ENCODE results near the gene ENAH. TPM values are rescaled to one million over a fixed set of nuclear protein-coding genes. Genes with fewer than 3 reads are reported as not detected.
A peak's percentile ranks its signal among the peaks of the same experiment; 100 is the strongest.

Gene ENAH
- total and polyA plus RNA-seq, 9 of the 15 experiments (the other 6 are each of a cell fraction or from before 2014, with no cell fraction given): 0.03 to 1.2 (median 0.15) TPM

- Histone ChIP-seq H3K79me2 (ENCODE audit: control insufficient read depth, insufficient read depth, low read length) (no peaks in the 10 kb centered on the region), H3K9ac (ENCODE audit: insufficient read depth in 1 of 2, low read depth in 2 of 2, low read length in 2 of 2) (no peak overlapping the region), H4K20me1 (replicated peaks; ENCODE audit: control insufficient read depth, insufficient read depth, low read length) (peaks cover 4% of the 10 kb centered on the region; the same call in 1 of the 2 replicates), H3K27ac (ENCODE audit: extremely low read depth, low read depth, low read length) (no peak overlapping the region), H3K27me3 (ENCODE audit: control insufficient read depth in 2 of 2, insufficient read depth in 2 of 2, low read length in 2 of 2) (peaks cover 3 to 7% of the 10 kb centered on the region in 2 experiments; a peak in 3 of 5 replicates), H3K4me2 (ENCODE audit: insufficient read depth, low read length) (no peak overlapping the region), H2AFZ (ENCODE audit: low read depth, low read length) (no peak overlapping the region), H3K4me1 (replicated peaks in 1 of 2; ENCODE audit: control insufficient read depth in 2 of 2, insufficient read depth in 2 of 2, low read length in 2 of 2) (peaks cover 7 to 21% of the 10 kb centered on the region in 2 experiments; a peak in 3 of 5 replicates), H3K4me3 (no peak overlapping the region), H3K9me1 (ENCODE audit: control insufficient read depth, insufficient read depth, low read length) (no peaks in the 10 kb centered on the region), H3K9me3 (replicated peaks; ENCODE audit: control insufficient read depth, insufficient read depth, low read depth, low read length) (no peaks in the 10 kb centered on the region), H3K36me3 (ENCODE audit: control insufficient read depth, insufficient read depth, low read length) (no peaks in the 10 kb centered on the region)
- no TSS peak for BruUV-seq (replicated peaks)
- POLR2A ChIA-PET: interaction anchor here (1.0 kb wide), 1 partner anchor 21 kb away, joined by 3 read pairs; no protein-coding TSS in a partner anchor
- no peak for FAIRE-seq
- no peak for ATAC-seq
- no peak for DNase-seq (ENCODE audit: extremely low read depth in 1 of 4, low spot score in 3 of 4)
- in situ Hi-C loops (cut with MboI): no loop called here
- TF ChIP-seq ZNF316 (IDR thresholded peaks at IDR 0.05): no peak
- TF ChIP-seq CEBPB (tag; IDR thresholded peaks at IDR 0.05): peak; percentile 76
- TF ChIP-seq ZNF175 (CRISPR knock-in tag; IDR thresholded peaks at IDR 0.05; ENCODE audit: low read depth): no peak
- TF ChIP-seq CEBPG (CRISPR knock-in tag; IDR thresholded peaks at IDR 0.05): 0 out of 2 replicates have a peak, but pooled peaks have one; percentile 31
- TF ChIP-seq CEBPG (tag; conservative IDR thresholded peaks at IDR 0.05 in 1 of 2, IDR thresholded peaks at IDR 0.05 in 1 of 2): peak; percentile 43 to 45; a peak in 2 of 4 replicates
- CTCF ChIA-PET (ENCODE audit: low intra/inter-chr PET ratio): no interaction called here
- intact Hi-C loops (cut with micrococcal nuclease): no loop called here
- WGBS (ENCODE audit: insufficient coverage, low coverage, missing lambda C conversion rate): 44% methylated on average over 2 of the region's 2 CpGs
These were observed 194.7 kb downstream of the ENAH start for GRCh38 chr1:225458222-225458631.

GRCh38 chr1:225454733-225455132, 198.2 kb downstream of the ENAH start:
- peak; percentile 49 to 75 (median 52) for DNase-seq (ENCODE audit: extremely low read depth in 1 of 4, low spot score in 3 of 4)
- peak; percentile 76 for FAIRE-seq
- CTCF ChIA-PET (ENCODE audit: low intra/inter-chr PET ratio): no interaction called here
- H4K20me1 ChIP-seq (replicated peaks; ENCODE audit: control insufficient read depth, insufficient read depth, low read length): no peaks in the 10 kb centered on the region
- peak overlapping the region; percentile 9; the same call in 1 of the 2 replicates for H3K4me2 ChIP-seq (ENCODE audit: insufficient read depth, low read length)
- no peaks in the 10 kb centered on the region for H3K27me3 ChIP-seq (ENCODE audit: control insufficient read depth in 2 of 2, insufficient read depth in 2 of 2, low read length in 2 of 2)
- WGBS (ENCODE audit: insufficient coverage, low coverage, missing lambda C conversion rate): 19% methylated on average over 5 of the region's 5 CpGs
- POLR2A ChIA-PET: interaction anchor here (0.8 to 1.1 kb wide), 3 partner anchors 10 to 27 kb away, joined by 3 to 4 read pairs (median 3); partner anchors contain the start of gene LBR
- no peaks in the 10 kb centered on the region for H3K9me3 ChIP-seq (replicated peaks; ENCODE audit: control insufficient read depth, insufficient read depth, low read depth, low read length)
- no TSS peak for BruUV-seq (replicated peaks)
- H3K36me3 ChIP-seq (ENCODE audit: control insufficient read depth, insufficient read depth, low read length): no peaks in the 10 kb centered on the region
- H3K79me2 ChIP-seq (ENCODE audit: control insufficient read depth, insufficient read depth, low read length): no peaks in the 10 kb centered on the region
- in situ Hi-C loops (cut with MboI) (no loop called here), intact Hi-C loops (cut with micrococcal nuclease) (no loop called here)
- no peaks in the 10 kb centered on the region for H3K9me1 ChIP-seq (ENCODE audit: control insufficient read depth, insufficient read depth, low read length)
- no peak overlapping the region for H3K4me3 ChIP-seq
- H3K27ac ChIP-seq (ENCODE audit: extremely low read depth, low read depth, low read length): peak overlapping the region; percentile 27; the same call in 2 of the 3 replicates
- peaks cover 7 to 11% of the 10 kb centered on the region in 2 experiments; a peak in 3 of 5 replicates for H3K4me1 ChIP-seq (replicated peaks in 1 of 2; ENCODE audit: control insufficient read depth in 2 of 2, insufficient read depth in 2 of 2, low read length in 2 of 2)
- ATAC-seq: peak; percentile 80
- H3K9ac ChIP-seq (ENCODE audit: insufficient read depth in 1 of 2, low read depth in 2 of 2, low read length in 2 of 2): no peak overlapping the region
- peak overlapping the region; percentile 32 for H2AFZ ChIP-seq (ENCODE audit: low read depth, low read length)
- TF ChIP-seq NFATC3 (IDR thresholded peaks at IDR 0.05) (no peak), SMARCA5 (IDR thresholded peaks at IDR 0.05) (no peak), ZNF280A (IDR thresholded peaks at IDR 0.05; ENCODE audit: low read depth, partially characterized antibody) (no peak), KAT2B (IDR thresholded peaks at IDR 0.05; ENCODE audit: low read depth, low read length) (no peak), ZNF57 (CRISPR knock-in tag; IDR thresholded peaks at IDR 0.05) (no peak), SMARCB1 (IDR thresholded peaks at IDR 0.05; ENCODE audit: insufficient read length, low read depth) (no peak), DEAF1 (CRISPR knock-in tag; IDR thresholded peaks at IDR 0.05) (no peak), MXD1 (CRISPR knock-in tag; IDR thresholded peaks at IDR 0.05; ENCODE audit: borderline replicate concordance, poor library complexity, severe bottlenecking) (no peak)
